Fibroblast of lung (primary cell): ENCODE data around the gene GTF2H1. TPM values are rescaled to one million over a fixed set of nuclear protein-coding genes. Genes with fewer than 3 reads are reported as not detected.

Source experiments
- DNase-seq, 2 donors: peaks; one replicate each; pipeline versions ENCODE4 v3.0.0 to v3.0.0-alpha.2; 2010; ENCODE audit warnings: low read depth in 2 of 2
- H2AFZ ChIP-seq: 2 replicates; pipeline ENCODE4 v1.5.1; 2012; ENCODE audit warnings: low read length, control low read depth, inconsistent platforms
- H3K27ac ChIP-seq: 2 replicates; pipeline ENCODE4 v1.5.1; 2011; ENCODE audit warnings: low read length, control low read depth; ENCODE audit not compliant: insufficient read depth
- H3K27me3 ChIP-seq: 2 replicates; pipeline ENCODE4 v1.5.1; 2011; ENCODE audit warnings: mild to moderate bottlenecking, low read length; ENCODE audit not compliant: control insufficient read depth, insufficient read depth
- H3K36me3 ChIP-seq: 2 replicates; pipeline ENCODE4 v1.5.1; 2011; ENCODE audit warnings: low read length; ENCODE audit not compliant: control insufficient read depth, insufficient read depth
- H3K4me1 ChIP-seq: 2 replicates; pipeline ENCODE4 v1.5.1; 2011; ENCODE audit warnings: low read length; ENCODE audit not compliant: control insufficient read depth, insufficient read depth; ENCODE audit errors: extremely low read depth
- H3K4me2 ChIP-seq: 2 replicates; pipeline ENCODE4 v1.5.1; 2011; ENCODE audit warnings: low read length, control low read depth; ENCODE audit not compliant: insufficient read depth; ENCODE audit errors: extremely low read depth
- H3K4me3 ChIP-seq, 4 experiments: fragments of 200-600 bp in 1 of 4; sonication (generic) in 1 of 4; replicated peaks in 1 of 4; 2 replicates each; pipeline ENCODE4 v1.5.1; 2011 to 2016; ENCODE audit warnings: low read length in 4 of 4, low read depth in 3 of 4, mild to moderate bottlenecking in 3 of 4, control low read depth in 2 of 4, inconsistent platforms in 1 of 4, mixed read lengths in 1 of 4; ENCODE audit not compliant: insufficient read depth in 1 of 4; ENCODE audit errors: control extremely low read depth in 1 of 4
- H3K79me2 ChIP-seq: 2 replicates; pipeline ENCODE4 v1.5.1; 2012; ENCODE audit warnings: mild to moderate bottlenecking, low read length, inconsistent platforms; ENCODE audit not compliant: control insufficient read depth, insufficient read depth
- H3K9ac ChIP-seq: 2 replicates; pipeline ENCODE4 v1.5.1; 2011; ENCODE audit warnings: mild to moderate bottlenecking, low read length, control low read depth; ENCODE audit not compliant: insufficient read depth
- H3K9me3 ChIP-seq: 2 replicates; pipeline ENCODE4 v1.5.1; 2012; ENCODE audit warnings: low read depth, low read length; ENCODE audit not compliant: control insufficient read depth, insufficient read depth
- H4K20me1 ChIP-seq: 2 replicates; pipeline ENCODE4 v1.5.1; 2011; ENCODE audit warnings: low read length; ENCODE audit not compliant: control insufficient read depth, insufficient read depth; ENCODE audit errors: extremely low read depth
- CTCF ChIP-seq, 2 donors: IDR thresholded peaks in 1 of 2; conservative IDR thresholded peaks in 1 of 2; 1 replicate in 1 of 2; 2 replicates in 1 of 2; pipeline ENCODE4 v1.5.1; 2011 to 2012; ENCODE audit warnings: low read length in 2 of 2, control low read depth in 1 of 2, inconsistent platforms in 1 of 2, low read depth in 1 of 2, mild to moderate bottlenecking in 1 of 2
- EZH2 ChIP-seq: IDR thresholded peaks from 2 replicates; pipeline ENCODE4 v1.5.1; 2012; ENCODE audit warnings: low read length, control low read depth, mild to moderate bottlenecking; ENCODE audit errors: missing control alignments
- polyA plus RNA-seq, 2 donors: library from polyadenylated mRNA; depleted of rRNA in 1 of 2; stranded (reverse) in 1 of 2; unstranded in 1 of 2; fragments of >200 nt; gene quantifications; 2 replicates each; pipeline ENCODE4 v1.2.1, GENCODE V29; 2011 to 2012; ENCODE audit warnings: missing spikeins in 1 of 2
- total RNA-seq: library from RNA; depleted of rRNA; stranded (reverse); fragments of >200 nt; gene quantifications from 2 replicates; pipeline ENCODE4 v1.2.1, GENCODE V29; 2014

Gene GTF2H1
- total and polyA plus RNA-seq, 2 donors (not counting 1 experiment from before 2014, with no cell fraction given): 56.1 to 63.6 TPM

- Histone ChIP-seq H3K36me3 (no peaks in the 10 kb centered on the region), H2AFZ (no peak overlapping the region), H3K9me3 (no peaks in the 10 kb centered on the region), H3K4me3 (no peak overlapping the region), H4K20me1 (no peaks in the 10 kb centered on the region), H3K4me2 (no peak overlapping the region), H3K27ac (no peak overlapping the region), H3K9ac (no peak overlapping the region), H3K79me2 (no peaks in the 10 kb centered on the region), H3K4me1 (no peaks in the 10 kb centered on the region), H3K27me3 (no peaks in the 10 kb centered on the region)
- no peak for TF ChIP-seq EZH2
- TF ChIP-seq CTCF (conservative IDR thresholded peaks at IDR 0.05 in 1 of 2, IDR thresholded peaks at IDR 0.05 in 1 of 2; ENCODE audit: low read depth in 1 of 2, low read length in 2 of 2): no peak
- no peak for DNase-seq
Measured at GRCh38 chr11:18416459-18416858, 94.1 kb downstream of the GTF2H1 start.

Other genes with a start within 250 kb of the GTF2H1 start
- gene SAAL1, start 216.5 kb upstream of the GTF2H1 start, total RNA-seq: 17.7 and 20.0 TPM in 2 replicates
- 15.0 and 16.4 TPM in 2 replicates for gene SAAL1, start 216.5 kb upstream of the GTF2H1 start, polyA plus RNA-seq
- gene MRGPRX3, start 190.0 kb upstream of the GTF2H1 start, total RNA-seq: not detected in 2 replicates
- gene MRGPRX3, start 190.0 kb upstream of the GTF2H1 start, polyA plus RNA-seq: not detected in 2 replicates
- not detected in 2 replicates for gene MRGPRX4, start 149.7 kb upstream of the GTF2H1 start, total RNA-seq
- not detected in 2 replicates for gene MRGPRX4, start 149.7 kb upstream of the GTF2H1 start, polyA plus RNA-seq
- not detected in 2 replicates for gene SAA4, start 85.8 kb upstream of the GTF2H1 start, total RNA-seq
- not detected in 2 replicates for gene SAA4, start 85.8 kb upstream of the GTF2H1 start, polyA plus RNA-seq
- gene SAA2, start 73.9 kb upstream of the GTF2H1 start, total RNA-seq: not detected in 2 replicates
- gene SAA2, start 73.9 kb upstream of the GTF2H1 start, polyA plus RNA-seq: not detected in 2 replicates
- gene SAA1, start 56.3 kb upstream of the GTF2H1 start, total RNA-seq: not detected in 2 replicates
- not detected in 2 replicates for gene SAA1, start 56.3 kb upstream of the GTF2H1 start, polyA plus RNA-seq
- gene HPS5, start 427 bp upstream of the GTF2H1 start, total RNA-seq: 43.1 and 44.1 TPM in 2 replicates
- 15.0 and 15.6 TPM in 2 replicates for gene HPS5, start 427 bp upstream of the GTF2H1 start, polyA plus RNA-seq
- 202 and 309 TPM in 2 replicates for gene LDHA, start 72.0 kb downstream of the GTF2H1 start, total RNA-seq
- 1,113 and 1,626 TPM in 2 replicates for gene LDHA, start 72.0 kb downstream of the GTF2H1 start, polyA plus RNA-seq
- not detected in 2 replicates for gene LDHC, start 89.8 kb downstream of the GTF2H1 start, total RNA-seq
- 0.08 and 1.9 TPM in 2 replicates for gene LDHC, start 89.8 kb downstream of the GTF2H1 start, polyA plus RNA-seq
- not detected in 2 replicates for gene LDHAL6A, start 133.3 kb downstream of the GTF2H1 start, total RNA-seq
- gene LDHAL6A, start 133.3 kb downstream of the GTF2H1 start, polyA plus RNA-seq: not detected in 2 replicates
- gene TSG101, start 204.4 kb downstream of the GTF2H1 start, total RNA-seq: 55.2 and 78.4 TPM in 2 replicates
- gene TSG101, start 204.4 kb downstream of the GTF2H1 start, polyA plus RNA-seq: 132 and 146 TPM in 2 replicates